GM18517 (cell line): ENCODE results near the gene SMIM41.
"Not testable (repeated sequence)": the region's sequence is repeated elsewhere in the genome, so short reads cannot be mapped to it uniquely, and the experiment has no call there.

Experiments
- ATAC-seq: cut with Tn5 transposase; IDR thresholded peaks from one replicate; pipeline ENCODE4 v1.9.1; 2021; ENCODE audit warnings: mild to moderate bottlenecking, moderate library complexity; ENCODE audit not compliant: unreplicated experiment

Gene SMIM41

GRCh38 chr12:52083638-52083996 lies 4.1 kb downstream of the SMIM41 start:
- no peak for ATAC-seq

GRCh38 chr12:52084491-52085231 lies 5.2 kb downstream of the SMIM41 start:
- no peak for ATAC-seq

DNA sequence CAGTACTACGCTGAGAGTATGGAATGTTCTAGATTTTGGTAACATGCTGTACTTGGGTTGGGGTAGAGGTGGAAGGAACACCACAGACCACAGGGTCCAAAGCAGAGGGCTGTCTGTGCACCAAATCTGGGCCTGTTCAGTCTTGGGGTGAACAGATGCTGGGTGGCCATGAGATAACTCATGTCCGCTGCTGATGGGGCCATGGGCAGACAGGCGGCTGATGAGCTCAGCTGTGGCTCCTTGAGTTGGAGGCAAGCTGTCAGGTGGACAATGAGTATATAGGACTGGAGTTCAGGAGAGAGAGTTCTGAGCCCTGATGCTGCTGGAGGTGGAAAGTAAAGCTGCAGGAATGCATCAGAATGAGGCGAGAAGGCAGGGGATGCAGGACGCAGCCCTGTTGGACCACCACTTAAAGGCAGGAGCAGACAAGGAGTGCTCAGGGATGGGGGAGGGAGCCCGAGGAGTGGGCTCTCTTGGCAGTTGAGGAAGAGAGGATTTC lies 6.2 kb downstream of the SMIM41 start:
- ATAC-seq = no peak

DNA sequence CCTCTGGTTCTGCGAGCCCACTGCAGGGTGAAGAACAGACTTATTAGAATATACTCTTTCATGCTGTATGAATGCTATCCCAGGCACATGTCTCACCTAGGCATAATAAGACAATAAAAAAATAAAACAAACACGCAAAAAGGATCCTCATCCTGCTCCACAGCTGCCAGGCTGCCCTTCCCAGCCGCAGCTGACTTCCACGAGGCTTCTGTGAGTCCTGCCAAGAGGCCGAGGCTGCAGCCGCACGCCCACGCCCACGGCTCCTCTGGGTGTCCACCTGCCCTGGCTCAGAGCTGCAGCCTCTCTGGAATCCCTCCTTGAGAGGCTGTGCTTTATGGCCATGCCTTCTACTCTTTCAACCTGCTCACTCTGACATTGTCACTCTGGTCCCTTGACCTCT lies 6.9 kb downstream of the SMIM41 start:
- ATAC-seq = no peak

GRCh38 chr12:52086944-52087835 lies 7.7 kb downstream of the SMIM41 start:
- no peak for ATAC-seq

- no peak for ATAC-seq
Observed at GRCh38 chr12:52087961-52088820, 8.7 kb downstream of the SMIM41 start.

DNA sequence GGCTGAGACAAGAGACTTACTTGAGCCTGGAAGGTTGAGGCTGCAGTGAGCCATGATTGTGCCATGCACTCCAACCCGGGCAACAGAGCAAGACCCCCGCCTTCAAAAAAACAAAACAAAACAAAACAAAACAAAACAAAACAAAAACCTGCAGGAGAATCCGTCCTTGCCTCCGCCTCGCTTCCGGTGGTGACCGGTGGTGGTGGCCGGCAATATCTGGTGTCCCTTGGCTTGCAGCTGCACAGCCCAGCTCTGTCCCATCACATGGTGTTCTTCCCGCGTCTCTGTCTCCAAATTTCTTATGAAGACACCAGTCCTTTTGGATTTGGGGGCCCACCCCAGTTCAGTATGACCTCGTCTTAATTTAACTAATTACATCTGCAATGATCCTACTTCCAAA lies 10.0 kb downstream of the SMIM41 start:
- no peak for ATAC-seq

- ATAC-seq = no peak
Observed at GRCh38 chr12:52090291-52090690, 10.8 kb downstream of the SMIM41 start.

- ATAC-seq = no peak
Observed at GRCh38 chr12:52091061-52091460, 11.6 kb downstream of the SMIM41 start.

DNA sequence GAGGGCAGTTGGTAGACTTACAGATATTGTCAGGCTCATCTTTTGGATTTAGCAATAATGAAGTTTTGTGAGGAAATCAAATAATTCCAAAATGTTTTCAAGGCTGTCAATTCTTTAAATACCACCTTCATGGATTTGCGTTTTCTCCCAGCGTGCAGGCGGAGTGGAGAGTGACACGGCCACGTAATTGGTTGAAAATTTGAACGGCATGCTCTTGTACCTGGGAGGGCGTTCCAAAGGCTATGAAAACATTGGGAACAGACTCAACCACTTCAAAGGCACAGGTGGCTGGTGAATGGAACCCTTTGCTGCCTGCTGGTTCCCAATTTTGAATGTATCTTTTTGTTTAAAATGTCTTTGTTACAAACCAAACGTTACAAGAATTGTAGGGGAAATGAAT lies 12.4 kb downstream of the SMIM41 start:
- no peak for ATAC-seq

DNA sequence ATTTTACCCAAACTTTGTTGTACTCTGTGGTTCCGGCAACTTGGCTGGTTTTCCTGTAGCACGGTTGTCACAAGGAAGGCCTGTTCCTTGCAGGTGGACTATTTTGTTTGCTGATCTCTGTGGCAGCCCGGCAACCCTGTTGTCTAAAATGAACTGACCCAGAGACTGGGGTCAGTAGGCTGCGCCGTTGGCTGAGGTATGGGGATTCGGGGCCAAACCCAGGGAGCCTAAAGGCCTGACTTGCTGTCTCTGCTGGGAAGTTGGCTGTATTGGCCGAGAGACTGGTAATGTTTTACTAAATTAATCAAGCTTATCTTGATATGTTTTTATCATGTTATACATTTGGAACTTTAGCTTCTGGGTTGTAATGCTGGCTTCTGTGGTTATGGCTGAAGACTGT lies 13.8 kb downstream of the SMIM41 start:
- no peak for ATAC-seq

DNA sequence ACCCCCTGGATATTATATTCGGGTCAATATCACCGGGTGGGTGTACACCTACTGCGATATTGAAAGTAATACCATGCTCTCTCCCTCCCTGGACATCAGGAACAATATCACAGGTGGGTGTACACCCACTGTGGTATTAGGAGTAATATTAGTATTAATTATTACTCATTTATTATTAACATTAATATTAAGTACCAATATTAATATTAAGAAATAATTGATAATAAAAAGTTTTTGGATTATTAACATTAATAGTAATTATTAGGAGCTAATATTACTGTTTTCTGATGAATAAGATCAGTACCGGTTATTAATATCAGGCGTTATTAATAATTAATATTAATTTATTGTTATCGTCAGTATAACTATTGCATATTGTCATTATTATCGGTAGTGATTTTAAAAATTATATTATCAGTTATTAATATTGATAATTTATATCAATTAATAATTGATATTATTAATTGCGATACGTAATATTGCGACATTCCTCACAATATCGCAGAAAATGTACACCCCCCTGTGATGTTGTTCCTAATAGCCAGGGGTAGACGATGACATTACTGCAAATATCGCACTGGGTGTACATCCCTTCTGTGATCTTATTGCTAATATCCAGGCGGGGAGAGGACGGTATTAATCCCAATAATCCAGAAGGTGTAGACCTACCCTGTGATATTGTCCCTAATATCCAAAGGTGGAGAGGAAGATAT lies 17.0 kb downstream of the SMIM41 start:
- ATAC-seq = no peak

DNA sequence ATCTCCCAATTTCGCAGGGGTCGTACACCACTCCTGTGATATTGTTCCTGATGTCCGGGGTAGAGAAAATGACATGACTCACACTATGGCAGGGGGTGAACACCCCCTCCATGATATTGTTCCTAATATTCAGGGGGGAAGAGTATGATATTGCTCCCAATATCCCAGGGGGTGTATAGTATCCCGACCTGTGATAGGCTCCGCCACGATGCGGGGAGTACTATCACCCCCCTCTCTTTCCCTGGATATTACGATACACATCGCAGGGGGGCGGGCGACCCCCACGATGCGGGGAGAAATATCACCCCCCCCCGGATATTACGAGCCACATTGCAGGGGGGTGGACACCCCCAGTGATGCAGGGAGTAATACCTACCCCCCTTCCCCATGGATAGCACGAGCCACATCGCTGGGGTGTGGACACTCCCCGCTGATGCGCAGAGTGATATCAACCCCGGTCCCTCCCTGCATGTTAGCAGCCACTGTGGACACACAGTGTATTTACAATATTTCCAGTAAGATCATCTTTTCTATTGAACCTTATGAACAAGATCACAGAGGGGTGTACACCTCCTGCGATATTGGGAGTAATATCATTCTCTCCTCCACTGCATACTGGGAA lies 17.7 kb downstream of the SMIM41 start:
- no peak for ATAC-seq

DNA sequence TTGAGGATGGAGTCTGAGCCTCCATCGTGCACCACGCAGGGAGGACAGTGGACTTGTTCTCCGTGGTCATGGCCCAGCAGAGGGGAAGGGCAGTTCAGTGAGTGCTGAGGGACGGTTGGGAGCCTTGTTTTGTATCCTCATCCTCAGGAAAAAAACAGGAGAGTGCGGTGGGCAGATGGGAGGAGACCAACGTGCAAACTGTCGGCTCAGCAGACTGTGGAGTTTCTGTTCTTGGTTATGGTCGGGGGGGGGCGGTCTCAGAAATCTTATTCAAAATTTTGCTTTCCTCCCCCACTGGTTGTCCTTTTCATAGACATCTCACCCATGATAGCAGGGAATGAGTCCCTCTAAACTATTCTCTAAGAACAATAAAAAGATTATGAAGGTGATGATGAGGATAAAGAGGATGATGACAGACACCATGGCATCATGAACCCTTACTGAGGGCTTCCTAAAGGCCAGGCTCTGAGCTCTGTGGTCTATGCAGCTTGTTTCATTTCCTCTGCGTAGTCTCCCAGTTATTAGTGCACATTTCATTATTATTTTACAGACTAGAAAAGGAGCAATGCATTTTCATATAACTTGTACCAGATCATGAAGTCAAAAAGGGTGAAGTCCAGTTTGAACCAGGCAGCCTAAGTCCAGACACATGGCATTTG lies 25.1 kb downstream of the SMIM41 start:
- ATAC-seq = not testable (repeated sequence)

DNA sequence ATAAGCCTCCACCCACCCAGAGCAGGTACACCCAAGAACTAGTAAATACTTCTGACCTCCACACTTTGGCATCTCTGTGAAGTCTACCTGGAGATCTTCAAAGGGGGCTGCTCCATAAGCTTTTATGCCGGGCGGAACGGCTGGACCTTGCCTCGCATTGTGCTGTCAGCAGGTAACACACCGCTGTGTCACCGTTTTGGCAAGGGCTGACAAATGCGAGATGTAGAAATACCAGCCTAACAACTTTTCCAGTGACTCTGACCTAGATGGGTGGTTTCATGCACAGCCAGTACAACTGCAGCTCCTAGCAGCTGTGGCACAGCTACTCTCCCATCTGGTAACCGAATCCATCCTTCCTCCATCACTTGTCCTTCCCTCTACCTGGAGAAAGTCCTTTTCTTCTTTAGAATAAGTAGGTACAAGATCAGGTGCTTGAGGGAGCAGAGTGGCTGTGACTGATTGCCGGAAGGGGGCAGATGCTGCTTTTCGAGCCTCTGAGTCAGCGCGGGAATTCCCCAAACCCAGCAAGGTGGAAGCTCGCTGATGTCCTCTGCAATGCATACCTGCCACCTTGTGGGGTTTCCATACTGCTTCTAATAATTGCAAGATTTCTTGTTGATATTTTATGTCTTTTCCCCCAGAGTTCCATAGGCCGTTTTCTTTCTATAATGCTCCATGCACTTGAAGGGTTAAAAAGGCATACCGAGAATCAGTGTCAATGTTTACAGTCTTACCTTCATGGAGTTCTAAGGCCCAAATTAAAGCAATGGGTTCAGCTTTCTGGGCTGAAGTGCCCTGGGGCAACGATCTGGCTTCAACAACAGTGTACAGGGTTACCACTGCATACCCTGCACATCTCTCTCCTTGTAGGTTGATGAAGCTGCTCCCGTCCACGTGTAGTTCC lies 37.0 kb downstream of the SMIM41 start:
- not testable (repeated sequence) for ATAC-seq

- not testable (repeated sequence) for ATAC-seq
Observed at GRCh38 chr12:52117806-52118475, 38.4 kb downstream of the SMIM41 start.

GRCh38 chr12:52119398-52120254 lies 40.1 kb downstream of the SMIM41 start:
- no peak for ATAC-seq
